Hepatocyte (in vitro differentiated cells): ENCODE measurements around the gene ZFYVE28. TPM values are rescaled to one million over a fixed set of nuclear protein-coding genes. Genes with fewer than 3 reads are reported as not detected.

Source experiments
- DNase-seq: peaks from one replicate; pipeline ENCODE4 v3.0.0-alpha.2; 2016; ENCODE audit warnings: low spot score
- H2AFZ ChIP-seq: fragments of 200-600 bp; sonication (generic); 2 replicates; pipeline ENCODE4 v1.6.0; 2016; ENCODE audit warnings: antibody characterized with exemption, mild to moderate bottlenecking
- H3K27ac ChIP-seq: fragments of 200-600 bp; sonication (generic); 2 replicates; pipeline ENCODE4 v1.5.1; 2016; ENCODE audit warnings: mild to moderate bottlenecking
- H3K27me3 ChIP-seq: fragments of 200-600 bp; sonication (generic); 2 replicates; pipeline ENCODE4 v1.6.1; 2016
- H3K36me3 ChIP-seq: fragments of 200-600 bp; sonication (generic); replicated peaks from 2 replicates; pipeline ENCODE4 v1.5.1; 2016; ENCODE audit warnings: low read depth; ENCODE audit not compliant: insufficient read depth
- H3K4me1 ChIP-seq: fragments of 200-600 bp; sonication (generic); 2 replicates; pipeline ENCODE4 v1.5.1; 2016; ENCODE audit warnings: mild to moderate bottlenecking, moderate library complexity; ENCODE audit not compliant: insufficient read depth
- H3K4me2 ChIP-seq: fragments of 200-600 bp; sonication (generic); 2 replicates; pipeline ENCODE4 v1.6.0; 2016
- H3K4me3 ChIP-seq: fragments of 200-600 bp; sonication (generic); 2 replicates; pipeline ENCODE4 v1.5.1; 2016; ENCODE audit warnings: mild to moderate bottlenecking
- H3K79me2 ChIP-seq: fragments of 200-600 bp; sonication (generic); 2 replicates; pipeline ENCODE4 v1.6.0; 2017; ENCODE audit warnings: mild to moderate bottlenecking
- H3K9me2 ChIP-seq: fragments of 200-600 bp; sonication (generic); replicated peaks from 2 replicates; pipeline ENCODE4 v1.6.0; 2017; ENCODE audit warnings: mild to moderate bottlenecking; ENCODE audit not compliant: insufficient read depth
- H3K9me3 ChIP-seq: fragments of 200-600 bp; sonication (generic); 2 replicates; pipeline ENCODE4 v1.5.1; 2016; ENCODE audit warnings: low read depth, mild to moderate bottlenecking
- H4K20me1 ChIP-seq: fragments of 200-600 bp; sonication (generic); 2 replicates; pipeline ENCODE4 v1.6.0; 2016; ENCODE audit warnings: mild to moderate bottlenecking; ENCODE audit not compliant: insufficient read depth, poor library complexity, severe bottlenecking
- CTCF ChIP-seq: fragments of 200-600 bp; sonication (generic); IDR thresholded peaks from 2 replicates; pipeline ENCODE4 v1.5.1; 2016; ENCODE audit warnings: antibody characterized with exemption, mild to moderate bottlenecking; ENCODE audit not compliant: poor library complexity
- EZH2 ChIP-seq: fragments of 200-600 bp; sonication (generic); IDR thresholded peaks from 2 replicates; pipeline ENCODE4 v1.6.1; 2016; ENCODE audit warnings: antibody characterized with exemption, mild to moderate bottlenecking, borderline replicate concordance
- EZH2phosphoT487 ChIP-seq: fragments of 200-600 bp; sonication (generic); IDR thresholded peaks from one replicate; pipeline ENCODE4 v1.6.1; 2018; ENCODE audit warnings: antibody characterized with exemption, mild to moderate bottlenecking, low read depth, moderate library complexity; ENCODE audit not compliant: unreplicated experiment, severe bottlenecking
- WGBS: methylation state at CpG from one replicate; pipeline ENCODE4 v1.1.6; 2016; ENCODE audit warnings: low lambda C conversion rate; ENCODE audit errors: missing lambda C conversion rate; 5-methylcytosine and 5-hydroxymethylcytosine counted together
- polyA plus RNA-seq: library from polyadenylated mRNA; unstranded; fragments of >200 nt; fragmentation: Nextera tagmentation; extraction: Ambion mirVana; gene quantifications from 2 replicates; pipeline ENCODE4 v1.2.1, GENCODE V29; 2016
- total RNA-seq: library from RNA; depleted of rRNA; stranded (reverse); fragments of >200 nt; gene quantifications from 2 replicates; pipeline ENCODE4 v1.2.3, GENCODE V29; 2014

The ZFYVE28 gene
- total and polyA plus RNA-seq, 2 experiments from 2014 or later: 2.2 to 3.4 TPM

GRCh38 chr4:2252530-2253091, 165.8 kb downstream of the ZFYVE28 start:
- no peaks in the 10 kb centered on the region for H3K36me3 ChIP-seq
- peaks cover 3% of the 10 kb centered on the region for H3K4me1 ChIP-seq
- TF ChIP-seq EZH2 (no peak), EZH2phosphoT487 (no peak), CTCF (no peak)
- peaks cover 22% of the 10 kb centered on the region for H3K79me2 ChIP-seq
- H3K9me3 ChIP-seq: no peaks in the 10 kb centered on the region
- peaks cover 61% of the 10 kb centered on the region for H4K20me1 ChIP-seq
- H3K27ac ChIP-seq: no peak overlapping the region
- no peak overlapping the region for H3K4me2 ChIP-seq
- no peaks in the 10 kb centered on the region for H3K27me3 ChIP-seq
- DNase-seq: no peak
- no peak overlapping the region for H3K4me3 ChIP-seq
- H2AFZ ChIP-seq: no peak overlapping the region
- WGBS: 91% methylated on average over 6 of the region's 12 CpGs
- H3K9me2 ChIP-seq: no peaks in the 10 kb centered on the region

DNA sequence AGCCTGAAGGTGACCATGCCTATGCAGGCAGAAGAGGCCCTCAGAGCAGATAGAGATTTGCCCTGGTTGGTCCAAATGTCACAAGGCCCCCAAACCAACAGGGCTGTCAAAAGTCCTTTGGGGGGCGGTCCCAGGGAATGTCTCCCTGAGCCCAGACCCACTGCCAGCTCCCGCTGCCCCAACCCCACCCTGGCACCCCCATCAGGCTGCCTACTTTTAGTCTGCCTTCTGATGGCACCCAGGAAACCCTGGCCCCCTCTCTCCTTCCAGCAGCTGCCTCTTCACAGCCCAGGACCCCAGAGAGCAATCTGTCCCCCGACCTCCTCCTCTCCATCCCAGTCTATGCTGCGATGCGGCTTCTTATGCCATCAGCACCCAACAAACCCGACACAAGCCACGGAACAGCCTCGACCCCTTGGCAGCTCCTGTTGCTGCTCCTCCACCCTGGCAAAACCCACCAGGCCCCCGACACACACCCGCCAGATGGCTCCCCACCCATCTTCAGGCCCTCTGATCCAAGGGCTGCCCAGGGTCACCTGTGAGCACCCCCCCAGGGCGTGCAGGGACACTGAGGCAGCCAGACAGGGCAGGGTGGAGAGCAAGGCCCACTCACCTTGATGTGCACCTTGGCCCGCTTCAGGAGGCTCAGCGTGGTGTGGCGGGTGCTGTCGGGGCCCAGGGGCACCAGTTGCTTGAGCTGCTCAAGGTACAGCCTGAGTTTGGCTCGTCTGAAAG, 166.5 kb downstream of the ZFYVE28 start:
- Histone ChIP-seq H3K79me2 (peaks cover 15% of the 10 kb centered on the region), H3K4me2 (no peak overlapping the region), H3K27ac (no peak overlapping the region), H4K20me1 (peaks cover 55% of the 10 kb centered on the region), H3K9me2 (no peaks in the 10 kb centered on the region), H3K36me3 (no peaks in the 10 kb centered on the region), H2AFZ (no peak overlapping the region), H3K9me3 (no peaks in the 10 kb centered on the region), H3K4me1 (no peaks in the 10 kb centered on the region), H3K4me3 (no peak overlapping the region), H3K27me3 (no peaks in the 10 kb centered on the region)
- DNase-seq: no peak
- 98% methylated on average over 10 of the region's 16 CpGs for WGBS
- TF ChIP-seq CTCF (no peak), EZH2phosphoT487 (no peak), EZH2 (no peak)

GRCh38 chr4:2251073-2251794, 167.2 kb downstream of the ZFYVE28 start:
- no peak overlapping the region for H3K4me2 ChIP-seq
- H3K4me1 ChIP-seq: no peaks in the 10 kb centered on the region
- H3K27ac ChIP-seq: no peak overlapping the region
- no peaks in the 10 kb centered on the region for H3K9me2 ChIP-seq
- TF ChIP-seq EZH2: no peak
- no peak for TF ChIP-seq EZH2phosphoT487
- TF ChIP-seq CTCF: no peak
- H4K20me1 ChIP-seq: peaks cover 47% of the 10 kb centered on the region
- 97% methylated on average over 25 of the region's 25 CpGs for WGBS
- no peaks in the 10 kb centered on the region for H3K36me3 ChIP-seq
- no peaks in the 10 kb centered on the region for H3K27me3 ChIP-seq
- H3K79me2 ChIP-seq: peaks cover 9% of the 10 kb centered on the region
- no peaks in the 10 kb centered on the region for H3K9me3 ChIP-seq
- H3K4me3 ChIP-seq: no peak overlapping the region
- H2AFZ ChIP-seq: no peak overlapping the region
- no peak for DNase-seq
